GM13977 (cell line): ENCODE data around the gene NME3.

Source experiments
- DNase-seq: peaks from one replicate; pipeline ENCODE4 v3.0.0; 2012; ENCODE audit warnings: low spot score
- in situ Hi-C: fragments of 300-500 bp; cut with MboI; formaldehyde crosslinking; loops from one replicate; pipeline ENCODE4 v1.12.0; 2022; ENCODE audit warnings: low sequenced_read_pairs, low pct_unique_long_range_greater_than_20kb, mixed read lengths, inconsistent platforms; ENCODE audit not compliant: unreplicated experiment
- TF ChIP-seq, protein P1 (sequence below): IDR thresholded peaks from 2 replicates; pipeline ENCODE4 v1.5.1; 2012; ENCODE audit warnings: mild to moderate bottlenecking, control low read depth; ENCODE audit not compliant: insufficient read depth; ENCODE audit errors: extremely low read depth, missing control alignments

Gene NME3

DNA sequence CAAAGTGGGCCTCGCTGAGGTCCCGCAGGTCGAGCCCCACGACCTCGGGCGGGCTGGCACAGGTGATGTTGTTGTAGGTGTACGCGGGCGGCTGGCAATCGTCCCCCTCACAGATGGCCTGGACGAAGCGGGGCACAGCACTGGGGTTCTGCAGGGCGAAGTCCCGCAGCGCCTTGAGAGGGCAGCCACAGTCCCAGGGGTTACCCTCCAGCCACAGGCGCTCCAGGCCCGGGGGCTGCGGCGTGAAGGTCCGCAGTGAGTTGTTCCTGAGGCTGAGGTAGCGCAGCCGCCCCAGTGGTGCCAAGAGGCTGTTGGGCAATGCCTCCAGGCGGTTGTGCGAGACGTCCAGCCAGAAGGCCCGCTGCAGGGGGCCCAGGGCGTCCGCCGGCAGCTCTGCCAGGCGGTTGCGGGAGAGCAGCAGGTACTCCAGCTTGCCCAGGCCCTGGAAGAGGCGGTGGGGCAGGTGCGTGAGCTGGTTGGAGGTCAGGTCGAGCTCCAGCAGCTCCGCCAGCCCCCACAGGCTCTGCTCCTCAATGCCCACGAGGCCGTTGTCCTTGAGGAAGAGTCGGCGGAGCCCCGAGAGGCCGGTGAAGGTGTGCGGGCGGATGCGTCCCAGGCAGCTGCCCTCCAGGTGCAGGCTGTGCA lies 19.4 kb upstream of the NME3 start:
- TF ChIP-seq, protein P1, sequence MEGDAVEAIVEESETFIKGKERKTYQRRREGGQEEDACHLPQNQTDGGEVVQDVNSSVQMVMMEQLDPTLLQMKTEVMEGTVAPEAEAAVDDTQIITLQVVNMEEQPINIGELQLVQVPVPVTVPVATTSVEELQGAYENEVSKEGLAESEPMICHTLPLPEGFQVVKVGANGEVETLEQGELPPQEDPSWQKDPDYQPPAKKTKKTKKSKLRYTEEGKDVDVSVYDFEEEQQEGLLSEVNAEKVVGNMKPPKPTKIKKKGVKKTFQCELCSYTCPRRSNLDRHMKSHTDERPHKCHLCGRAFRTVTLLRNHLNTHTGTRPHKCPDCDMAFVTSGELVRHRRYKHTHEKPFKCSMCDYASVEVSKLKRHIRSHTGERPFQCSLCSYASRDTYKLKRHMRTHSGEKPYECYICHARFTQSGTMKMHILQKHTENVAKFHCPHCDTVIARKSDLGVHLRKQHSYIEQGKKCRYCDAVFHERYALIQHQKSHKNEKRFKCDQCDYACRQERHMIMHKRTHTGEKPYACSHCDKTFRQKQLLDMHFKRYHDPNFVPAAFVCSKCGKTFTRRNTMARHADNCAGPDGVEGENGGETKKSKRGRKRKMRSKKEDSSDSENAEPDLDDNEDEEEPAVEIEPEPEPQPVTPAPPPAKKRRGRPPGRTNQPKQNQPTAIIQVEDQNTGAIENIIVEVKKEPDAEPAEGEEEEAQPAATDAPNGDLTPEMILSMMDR: no peak
- in situ Hi-C loops: no loop called here
- no peak for DNase-seq

DNA sequence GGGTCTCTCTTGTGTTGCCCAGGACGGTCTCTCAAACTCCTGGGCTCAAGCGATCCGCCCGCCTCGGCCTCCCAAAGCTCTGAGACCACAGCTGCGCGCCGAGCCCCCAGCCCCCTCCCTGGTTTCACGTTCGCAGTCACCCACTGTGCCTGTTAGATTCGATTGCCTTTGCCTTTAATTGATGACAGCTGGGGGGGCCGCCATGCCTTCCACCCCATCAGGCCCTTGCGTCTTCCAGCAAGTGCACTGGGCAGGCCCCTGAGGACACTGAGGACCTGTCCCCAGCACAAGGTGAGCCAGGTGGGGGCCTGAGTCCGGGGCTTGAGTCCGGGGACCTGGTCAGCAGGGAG lies 18.9 kb upstream of the NME3 start:
- TF ChIP-seq, protein P1: no peak
- no peak for DNase-seq
- in situ Hi-C loops: no loop called here

DNA sequence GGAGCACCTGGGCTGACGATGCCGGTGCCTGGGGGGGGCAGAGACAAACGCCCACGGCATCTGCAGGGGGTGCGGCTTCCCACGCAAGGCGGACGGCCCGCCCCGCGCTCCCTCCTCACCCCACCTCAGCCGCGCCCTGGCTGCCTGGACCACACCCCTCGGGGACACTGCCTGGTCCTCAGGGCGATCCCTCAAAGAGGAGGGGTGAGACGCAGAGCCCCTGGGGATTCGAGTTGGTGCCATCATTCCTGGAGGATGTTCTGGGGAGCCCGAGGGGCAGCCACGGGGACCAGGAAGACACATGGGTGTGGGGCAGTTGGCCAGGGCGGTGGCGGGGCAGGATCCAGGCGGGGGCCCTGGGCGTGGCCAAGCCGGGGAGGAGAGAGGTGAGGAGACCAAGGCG lies 18.3 kb upstream of the NME3 start:
- in situ Hi-C loops: no loop called here
- TF ChIP-seq, protein P1: no peak
- no peak for DNase-seq

DNA sequence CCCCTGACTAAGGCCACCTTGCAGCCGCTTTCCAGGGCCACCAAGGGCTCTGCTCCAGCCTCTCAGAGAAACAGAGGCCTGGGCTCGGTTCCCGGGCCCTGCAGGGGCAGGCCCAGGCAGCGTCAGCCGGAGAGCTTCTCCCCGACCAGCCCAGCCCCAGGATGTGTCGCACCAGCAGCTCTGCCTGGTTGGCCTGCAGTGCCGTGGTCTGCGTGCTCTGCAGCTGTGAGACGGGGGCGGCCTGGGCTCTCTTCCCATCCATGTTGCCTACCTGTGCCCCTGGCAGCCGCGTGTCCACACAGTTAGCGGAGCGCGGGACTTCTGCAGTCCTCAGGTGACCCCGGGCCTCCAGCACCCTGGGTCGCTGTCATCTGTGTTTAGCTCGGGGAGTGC lies 17.4 kb upstream of the NME3 start:
- TF ChIP-seq, protein P1: no peak
- in situ Hi-C loops: no loop called here

DNA sequence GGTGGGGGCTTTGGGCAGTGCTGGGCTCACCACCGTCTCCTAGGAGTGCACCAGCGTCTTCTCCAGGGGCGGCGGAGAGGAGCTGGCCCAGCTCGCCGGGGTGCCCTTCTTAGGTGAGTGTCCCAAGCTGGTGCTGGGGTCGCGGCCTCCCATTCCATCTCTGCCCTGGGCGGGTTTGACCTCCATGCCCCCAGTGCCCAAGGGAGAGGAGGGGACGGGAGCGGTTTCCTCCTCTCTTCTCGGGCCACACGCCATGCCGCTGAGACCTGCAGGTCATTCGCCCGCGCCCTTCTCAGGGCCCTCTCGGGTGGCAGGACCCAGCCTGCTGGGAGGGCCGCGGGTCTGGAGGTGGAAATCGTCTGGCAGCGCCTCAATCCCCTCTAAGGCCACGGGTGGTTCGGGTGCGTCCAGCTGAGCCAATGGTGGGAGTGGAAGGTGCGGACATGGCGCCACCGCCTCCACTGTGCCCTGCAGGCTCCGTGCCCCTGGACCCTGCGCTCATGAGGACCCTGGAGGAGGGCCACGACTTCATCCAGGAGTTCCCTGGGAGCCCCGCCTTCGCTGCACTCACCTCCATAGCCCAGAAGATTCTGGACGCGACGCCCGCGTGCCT lies 16.9 kb upstream of the NME3 start:
- TF ChIP-seq, protein P1: no peak
- DNase-seq: no peak
- in situ Hi-C loops: no loop called here

More for the DNA sequence above, 17.4 kb upstream of the NME3 start:
- DNase-seq: no peak

DNA sequence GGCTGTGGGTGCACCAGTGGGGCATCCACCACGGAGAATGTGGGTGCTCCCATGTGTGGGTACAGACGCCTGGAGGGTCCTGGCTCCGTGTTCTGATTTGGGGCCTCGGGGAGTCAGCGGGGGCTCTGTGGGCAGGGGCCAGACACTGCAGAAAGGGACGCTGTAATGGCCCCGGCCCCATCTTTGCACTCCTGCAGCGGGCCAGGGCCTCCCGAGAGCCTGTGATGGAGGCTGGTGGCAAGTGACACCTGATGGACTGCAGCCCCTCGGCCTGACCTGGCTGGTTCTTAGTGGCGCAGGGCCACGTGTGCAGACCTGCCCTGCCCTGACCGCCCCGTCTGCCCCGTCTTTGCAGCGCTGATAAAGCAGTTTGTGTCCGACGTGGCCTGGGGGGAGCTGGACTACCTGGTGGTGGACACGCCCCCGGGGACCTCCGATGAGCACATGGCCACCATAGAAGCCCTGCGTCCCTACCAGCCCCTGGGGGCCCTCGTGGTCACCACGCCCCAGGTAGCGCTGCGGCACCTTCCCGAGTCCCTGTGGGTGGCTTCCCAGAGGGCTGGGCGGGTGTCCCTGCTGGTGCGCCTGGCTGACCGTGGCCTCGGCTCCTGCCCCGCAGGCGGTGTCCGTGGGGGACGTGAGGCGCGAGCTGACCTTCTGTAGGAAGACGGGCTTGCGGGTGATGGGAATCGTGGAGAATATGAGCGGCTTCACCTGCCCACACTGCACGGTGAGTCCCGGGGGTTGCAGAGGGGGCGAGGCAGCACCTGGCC lies 16.2 kb upstream of the NME3 start:
- TF ChIP-seq, protein P1: no peak
- no peak for DNase-seq
- in situ Hi-C loops: no loop called here
